Measurements from ENCODE around the gene GSK3B.

DNA sequence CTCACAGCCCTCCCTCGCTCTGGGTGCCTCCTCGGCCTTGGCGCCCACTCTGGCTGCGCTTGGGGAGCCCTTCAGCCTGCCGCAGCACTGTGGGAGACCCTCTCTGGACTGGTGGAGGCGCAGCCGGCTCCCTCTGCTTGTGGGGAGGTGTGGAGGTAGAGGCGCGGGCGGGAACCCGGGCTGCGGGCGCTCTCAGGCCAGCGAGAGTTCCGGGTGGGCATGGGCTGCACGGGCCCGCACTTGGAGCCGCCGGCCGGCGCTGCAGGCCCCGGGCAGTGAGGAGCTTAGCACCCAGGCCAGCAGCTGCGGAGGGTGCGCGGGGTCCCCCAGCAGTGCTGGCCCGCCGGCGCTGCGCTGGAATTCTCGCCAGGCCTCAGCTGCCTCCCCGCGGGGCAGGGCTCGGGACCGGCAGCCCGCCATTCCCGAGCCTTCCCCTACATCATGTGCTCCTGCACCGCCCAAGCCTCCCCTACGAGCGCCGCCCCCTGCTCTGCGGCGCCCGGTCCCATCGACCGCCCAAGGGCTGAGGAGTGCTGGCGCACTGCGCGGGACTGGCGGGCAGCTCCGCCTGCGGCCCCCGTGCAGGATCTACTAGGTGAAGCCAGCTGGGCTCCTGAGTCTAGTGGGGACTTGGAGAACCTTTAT is 46.0 kb upstream of the GSK3B start:
- no peak for TF ChIP-seq CTCF (IDR thresholded peaks at IDR 0.05)
- TF ChIP-seq POLR2A (IDR thresholded peaks at IDR 0.05), result no peak
